HCT116 (cell line): ENCODE data around the gene MYADM. TPM values are rescaled to one million over a fixed set of nuclear protein-coding genes. Genes with fewer than 3 reads are reported as not detected.

Source experiments
- ATAC-seq: fragments of 200-7000 bp; cut with Tn5 transposase; 2 replicates; pipeline ENCODE4 v1.9.1; 2020; ENCODE audit warnings: mild to moderate bottlenecking, moderate library complexity
- BruUV-seq: library from RNA; stranded (reverse); fragments of 400-500 nt; replicated peaks from 2 replicates; lab custom pipeline; 2021; lab: Mats Ljungman, UMichigan
- CTCF ChIA-PET: fragments of 300-600 bp; sonication (Branson Sonifier 250); formaldehyde crosslinking; loops from one replicate; lab custom pipeline; 2021; ENCODE audit warnings: antibody characterized with exemption; lab: Charles Lee
- POLR2A ChIA-PET: fragments of 300-600, 350-600 bp; sonication (Branson Sonifier 250); formaldehyde crosslinking; loops from one replicate; lab custom pipeline; 2021; ENCODE audit warnings: antibody characterized with exemption; lab: Charles Lee
- RAD21 ChIA-PET, 2 experiments: fragments of 300-600 bp; sonication (Branson Sonifier 250); formaldehyde crosslinking; loops; one replicate each; lab custom pipeline; 2023; ENCODE audit warnings: low total read pairs in 2 of 2; ENCODE audit not compliant: uncharacterized antibody in 2 of 2, unreplicated experiment in 2 of 2, low non-redundant PET in 1 of 2; lab: Charles Lee
- DNase-seq: peaks from one replicate; pipeline ENCODE4 v3.0.0-alpha.2; 2010; ENCODE audit warnings: low read depth, low spot score
- H2AFZ ChIP-seq: fragments of 200-600 bp; shearing (Covaris generic), sonication (generic); 2 replicates; pipeline ENCODE4 v1.6.1; 2017; ENCODE audit warnings: low read depth, mixed run types, mixed read lengths, antibody characterized with exemption, low read length; ENCODE audit not compliant: poor library complexity, severe bottlenecking
- H3K27ac ChIP-seq: 2 replicates; pipeline ENCODE4 v1.5.1; 2012; ENCODE audit warnings: low read depth, low read length
- H3K27me3 ChIP-seq: fragments of 200-600 bp; sonication (generic); 2 replicates; pipeline ENCODE4 v1.6.1; 2016; ENCODE audit warnings: mixed run types, low read length, mixed read lengths; ENCODE audit not compliant: insufficient read depth
- H3K36me3 ChIP-seq, 2 experiments: fragments of 200-500 bp in 1 of 2; fragments of 200-600 bp in 1 of 2; sonication (Bioruptor generic) in 1 of 2; sonication (generic) in 1 of 2; 2 replicates each; pipeline versions ENCODE4 v1.5.1 to v1.6.1; 2014 to 2016; ENCODE audit warnings: low read length in 2 of 2, inconsistent platforms in 1 of 2, mixed read lengths in 1 of 2, mixed run types in 1 of 2; ENCODE audit not compliant: insufficient read depth in 2 of 2, control insufficient read depth in 1 of 2
- H3K4me1 ChIP-seq, 2 experiments: fragments of 200-600 bp in 1 of 2; sonication (generic) in 1 of 2; 2 replicates each; pipeline versions ENCODE4 v1.5.1 to v1.6.1; 2012 to 2017; ENCODE audit warnings: low read length in 2 of 2, inconsistent platforms in 1 of 2, mild to moderate bottlenecking in 1 of 2, mixed read lengths in 1 of 2, mixed run types in 1 of 2, moderate library complexity in 1 of 2; ENCODE audit not compliant: insufficient read depth in 2 of 2, control insufficient read depth in 1 of 2
- H3K4me2 ChIP-seq: fragments of 200-600 bp; sonication (generic); 2 replicates; pipeline ENCODE4 v1.6.1; 2017; ENCODE audit warnings: mixed run types, low read length, mixed read lengths
- H3K4me3 ChIP-seq, 2 experiments: fragments of 200-600 bp in 1 of 2; sonication (generic) in 1 of 2; replicated peaks in 1 of 2; 2 replicates each; pipeline ENCODE4 v1.5.1; 2011 to 2016; ENCODE audit warnings: low read length in 2 of 2, control low read depth in 1 of 2, low read depth in 1 of 2, mild to moderate bottlenecking in 1 of 2, mixed read lengths in 1 of 2, mixed run types in 1 of 2
- H3K79me2 ChIP-seq: fragments of 200-600 bp; sonication (generic); 2 replicates; pipeline ENCODE4 v1.6.1; 2017; ENCODE audit warnings: mild to moderate bottlenecking, mixed run types, low read length, moderate library complexity, mixed read lengths; ENCODE audit not compliant: insufficient read depth
- H3K9ac ChIP-seq: fragments of 200-600 bp; sonication (generic); 2 replicates; pipeline ENCODE4 v1.6.1; 2016; ENCODE audit warnings: low read length, mixed read lengths
- H3K9me2 ChIP-seq: fragments of 200-600 bp; sonication (generic), shearing (Covaris generic); 2 replicates; pipeline ENCODE4 v1.6.1; 2017; ENCODE audit warnings: mixed run types, mild to moderate bottlenecking, moderate library complexity; ENCODE audit not compliant: insufficient read depth
- H3K9me3 ChIP-seq, 2 experiments: fragments of 200-500 bp in 1 of 2; fragments of 200-600 bp in 1 of 2; sonication (Bioruptor generic) in 1 of 2; sonication (generic) in 1 of 2; 2 replicates each; pipeline ENCODE4 v1.6.1; 2014 to 2017; ENCODE audit warnings: low read length in 2 of 2, mixed read lengths in 2 of 2, inconsistent platforms in 1 of 2, low read depth in 1 of 2, mild to moderate bottlenecking in 1 of 2, mixed run types in 1 of 2, moderate library complexity in 1 of 2; ENCODE audit not compliant: control insufficient read depth in 1 of 2, insufficient read depth in 1 of 2
- H4K20me1 ChIP-seq: fragments of 200-600 bp; sonication (generic), shearing (Covaris generic); 2 replicates; pipeline ENCODE4 v1.6.1; 2017; ENCODE audit warnings: mixed run types, mild to moderate bottlenecking, moderate library complexity; ENCODE audit not compliant: insufficient read depth
- EZH2phosphoT487 ChIP-seq: fragments of 200-600 bp; IDR thresholded peaks from 2 replicates; pipeline ENCODE4 v1.6.1; 2018; ENCODE audit warnings: antibody characterized with exemption, borderline replicate concordance
- JUND ChIP-seq: IDR thresholded peaks from 2 replicates; pipeline ENCODE4 v1.6.1; 2012
- POLR2AphosphoS5 ChIP-seq: IDR thresholded peaks from 2 replicates; pipeline ENCODE4 v1.6.1; 2011; ENCODE audit warnings: mild to moderate bottlenecking, low read depth, low read length, moderate library complexity
- RAD21 ChIP-seq: IDR thresholded peaks from 2 replicates; pipeline ENCODE4 v1.6.1; 2012; ENCODE audit warnings: low read depth, mild to moderate bottlenecking
- YY1 ChIP-seq: IDR thresholded peaks from 2 replicates; pipeline ENCODE4 v1.6.1; 2011; ENCODE audit warnings: low read length, low read depth, moderate library complexity, mild to moderate bottlenecking; ENCODE audit not compliant: insufficient replicate concordance; ENCODE audit errors: extremely low read depth
- ZNF274 ChIP-seq: fragments of 200-500 bp; sonication (Bioruptor generic); IDR thresholded peaks from 2 replicates; pipeline ENCODE4 v1.6.1; 2014; ENCODE audit warnings: mild to moderate bottlenecking, low read depth, low read length, inconsistent platforms
- intact Hi-C: fragments of 100-400 bp; cut with micrococcal nuclease; formaldehyde crosslinking; loops from 2 replicates; pipeline ENCODE4 v1.10.0; 2022
- total RNA-seq: library from RNA; stranded (reverse); gene quantifications from one replicate; pipeline ENCODE4 v1.2.1, GENCODE V29; 2021; ENCODE audit not compliant: unreplicated experiment
- TF ChIP-seq, protein P1 (sequence below): IDR thresholded peaks from 2 replicates; pipeline ENCODE4 v1.6.1; 2012; ENCODE audit warnings: low read depth
- TF ChIP-seq, protein P2 (sequence below): IDR thresholded peaks from 2 replicates; pipeline ENCODE4 v1.6.1; 2012
- TF ChIP-seq, protein P3 (sequence below), 3 experiments: fragments of 200-600 bp in 1 of 3; sonication (generic) in 1 of 3; IDR thresholded peaks in 2 of 3; conservative IDR thresholded peaks in 1 of 3; 2 replicates each; pipeline ENCODE4 v1.5.1; 2012 to 2017; ENCODE audit warnings: low read depth in 2 of 3, low read length in 2 of 3, antibody characterized with exemption in 1 of 3, borderline replicate concordance in 1 of 3, control low read depth in 1 of 3, mild to moderate bottlenecking in 1 of 3, mixed read lengths in 1 of 3, mixed run types in 1 of 3, moderate library complexity in 1 of 3; ENCODE audit not compliant: insufficient read depth in 1 of 3

MYADM gene
- total RNA-seq, 1 experiment from 2014 or later: 79.6 TPM

DNA sequence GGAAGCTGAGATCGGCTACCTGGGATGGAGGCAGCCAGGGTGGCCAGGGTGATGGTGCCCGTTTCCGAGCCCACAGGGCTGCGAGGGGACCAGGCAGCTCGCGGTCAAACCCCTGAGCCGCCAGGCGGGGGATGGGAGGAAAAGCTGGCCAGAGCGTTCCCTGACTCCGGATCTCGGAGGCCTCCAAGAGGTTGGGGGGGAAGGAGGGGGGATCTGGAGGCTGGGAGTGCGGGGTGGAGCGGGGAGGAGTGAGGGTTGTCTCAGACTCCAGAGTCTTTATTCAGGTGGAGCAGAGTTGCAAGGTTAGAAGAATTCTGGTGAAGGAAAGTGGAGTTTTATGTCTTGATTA is 42.5 kb downstream of the MYADM start:
- ChIA-PET CTCF (no interaction called here), POLR2A (no interaction called here)
- intact Hi-C loops: no loop called here

DNA sequence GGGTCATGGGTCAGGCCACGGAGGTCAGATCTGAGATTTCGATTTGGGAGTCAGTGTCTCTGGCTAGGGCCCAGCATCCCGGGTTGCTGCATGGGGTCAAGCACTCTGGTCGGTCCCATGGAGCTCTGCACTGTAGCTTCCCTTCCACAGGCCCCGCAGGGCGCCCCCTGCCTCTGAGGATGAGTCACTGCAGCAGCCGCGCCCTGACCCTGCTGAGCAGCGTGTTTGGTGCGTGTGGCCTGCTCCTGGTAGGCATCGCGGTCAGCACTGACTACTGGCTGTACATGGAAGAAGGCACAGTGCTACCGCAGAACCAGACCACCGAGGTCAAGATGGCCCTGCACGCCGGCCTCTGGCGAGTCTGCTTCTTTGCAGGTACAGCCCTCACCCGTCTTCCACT is 45.0 kb downstream of the MYADM start:
- no peak overlapping the region for H3K4me2 ChIP-seq
- no peaks in the 10 kb centered on the region for H3K4me1 ChIP-seq
- H3K27ac ChIP-seq: no peak overlapping the region
- no TSS peak for BruUV-seq
- H2AFZ ChIP-seq: no peak overlapping the region
- DNase-seq (no peak), ATAC-seq (peak; percentile 80)
- H3K79me2 ChIP-seq: no peaks in the 10 kb centered on the region
- H4K20me1 ChIP-seq: no peaks in the 10 kb centered on the region
- H3K4me3 ChIP-seq: no peak overlapping the region
- POLR2A ChIA-PET: interaction anchor here (0.9 kb wide), 1 partner anchor 14 kb away, joined by 3 read pairs; no protein-coding TSS in a partner anchor
- intact Hi-C loops: no loop called here
- H3K9me3 ChIP-seq: no peaks in the 10 kb centered on the region
- no peaks in the 10 kb centered on the region for H3K9me2 ChIP-seq
- no peaks in the 10 kb centered on the region for H3K27me3 ChIP-seq
- RAD21 ChIA-PET: interaction anchor here (0.6 to 1.3 kb wide), 2 partner anchors 63 to 111 kb away, joined by 3 to 4 read pairs; no protein-coding TSS in a partner anchor
- CTCF ChIA-PET: interaction anchor here (0.6 to 1.7 kb wide), 9 partner anchors 14 to 117 kb away, joined by 3 to 6 read pairs (median 4); no protein-coding TSS in a partner anchor
- TF ChIP-seq, protein P1, sequence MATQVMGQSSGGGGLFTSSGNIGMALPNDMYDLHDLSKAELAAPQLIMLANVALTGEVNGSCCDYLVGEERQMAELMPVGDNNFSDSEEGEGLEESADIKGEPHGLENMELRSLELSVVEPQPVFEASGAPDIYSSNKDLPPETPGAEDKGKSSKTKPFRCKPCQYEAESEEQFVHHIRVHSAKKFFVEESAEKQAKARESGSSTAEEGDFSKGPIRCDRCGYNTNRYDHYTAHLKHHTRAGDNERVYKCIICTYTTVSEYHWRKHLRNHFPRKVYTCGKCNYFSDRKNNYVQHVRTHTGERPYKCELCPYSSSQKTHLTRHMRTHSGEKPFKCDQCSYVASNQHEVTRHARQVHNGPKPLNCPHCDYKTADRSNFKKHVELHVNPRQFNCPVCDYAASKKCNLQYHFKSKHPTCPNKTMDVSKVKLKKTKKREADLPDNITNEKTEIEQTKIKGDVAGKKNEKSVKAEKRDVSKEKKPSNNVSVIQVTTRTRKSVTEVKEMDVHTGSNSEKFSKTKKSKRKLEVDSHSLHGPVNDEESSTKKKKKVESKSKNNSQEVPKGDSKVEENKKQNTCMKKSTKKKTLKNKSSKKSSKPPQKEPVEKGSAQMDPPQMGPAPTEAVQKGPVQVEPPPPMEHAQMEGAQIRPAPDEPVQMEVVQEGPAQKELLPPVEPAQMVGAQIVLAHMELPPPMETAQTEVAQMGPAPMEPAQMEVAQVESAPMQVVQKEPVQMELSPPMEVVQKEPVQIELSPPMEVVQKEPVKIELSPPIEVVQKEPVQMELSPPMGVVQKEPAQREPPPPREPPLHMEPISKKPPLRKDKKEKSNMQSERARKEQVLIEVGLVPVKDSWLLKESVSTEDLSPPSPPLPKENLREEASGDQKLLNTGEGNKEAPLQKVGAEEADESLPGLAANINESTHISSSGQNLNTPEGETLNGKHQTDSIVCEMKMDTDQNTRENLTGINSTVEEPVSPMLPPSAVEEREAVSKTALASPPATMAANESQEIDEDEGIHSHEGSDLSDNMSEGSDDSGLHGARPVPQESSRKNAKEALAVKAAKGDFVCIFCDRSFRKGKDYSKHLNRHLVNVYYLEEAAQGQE: no peak
- TF ChIP-seq, protein P2, sequence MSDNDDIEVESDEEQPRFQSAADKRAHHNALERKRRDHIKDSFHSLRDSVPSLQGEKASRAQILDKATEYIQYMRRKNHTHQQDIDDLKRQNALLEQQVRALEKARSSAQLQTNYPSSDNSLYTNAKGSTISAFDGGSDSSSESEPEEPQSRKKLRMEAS: no peak
- TF ChIP-seq POLR2AphosphoS5 (no peak), RAD21 (peak; percentile 10; the same call in 1 of the 2 replicates)
- TF ChIP-seq, protein P3, sequence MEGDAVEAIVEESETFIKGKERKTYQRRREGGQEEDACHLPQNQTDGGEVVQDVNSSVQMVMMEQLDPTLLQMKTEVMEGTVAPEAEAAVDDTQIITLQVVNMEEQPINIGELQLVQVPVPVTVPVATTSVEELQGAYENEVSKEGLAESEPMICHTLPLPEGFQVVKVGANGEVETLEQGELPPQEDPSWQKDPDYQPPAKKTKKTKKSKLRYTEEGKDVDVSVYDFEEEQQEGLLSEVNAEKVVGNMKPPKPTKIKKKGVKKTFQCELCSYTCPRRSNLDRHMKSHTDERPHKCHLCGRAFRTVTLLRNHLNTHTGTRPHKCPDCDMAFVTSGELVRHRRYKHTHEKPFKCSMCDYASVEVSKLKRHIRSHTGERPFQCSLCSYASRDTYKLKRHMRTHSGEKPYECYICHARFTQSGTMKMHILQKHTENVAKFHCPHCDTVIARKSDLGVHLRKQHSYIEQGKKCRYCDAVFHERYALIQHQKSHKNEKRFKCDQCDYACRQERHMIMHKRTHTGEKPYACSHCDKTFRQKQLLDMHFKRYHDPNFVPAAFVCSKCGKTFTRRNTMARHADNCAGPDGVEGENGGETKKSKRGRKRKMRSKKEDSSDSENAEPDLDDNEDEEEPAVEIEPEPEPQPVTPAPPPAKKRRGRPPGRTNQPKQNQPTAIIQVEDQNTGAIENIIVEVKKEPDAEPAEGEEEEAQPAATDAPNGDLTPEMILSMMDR (IDR thresholded peaks at IDR 0.05 in 2 of 3, conservative IDR thresholded peaks at IDR 0.05 in 1 of 3; ENCODE audit: borderline replicate concordance in 1 of 3, insufficient read depth in 1 of 3, low read depth in 2 of 3, low read length in 2 of 3): peak; percentile 10 to 67 (median 62); a peak in 4 of 6 replicates
- TF ChIP-seq, all 23 proteins: peak for 2
- H3K36me3 ChIP-seq: no peaks in the 10 kb centered on the region
- no peak overlapping the region for H3K9ac ChIP-seq

More for the DNA sequence above, 42.5 kb downstream of the MYADM start:
- Histone ChIP-seq H2AFZ (no peak overlapping the region), H3K27ac (no peak overlapping the region), H3K4me1 (peaks cover 0 to 7% of the 10 kb centered on the region in 2 experiments; a peak in 1 of 4 replicates), H3K4me3 (no peak overlapping the region), H3K4me2 (no peak overlapping the region), H3K36me3 (no peaks in the 10 kb centered on the region), H3K9ac (no peak overlapping the region), H3K9me2 (no peaks in the 10 kb centered on the region), H3K79me2 (no peaks in the 10 kb centered on the region), H4K20me1 (no peaks in the 10 kb centered on the region), H3K27me3 (peaks cover 6% of the 10 kb centered on the region; the same call in 1 of the 2 replicates), H3K9me3 (no peaks in the 10 kb centered on the region)
- TF ChIP-seq EZH2phosphoT487: no peak
- TF ChIP-seq YY1: no peak
- no peak for TF ChIP-seq ZNF274
- TF ChIP-seq, protein P2: no peak
- TF ChIP-seq JUND: no peak
- no peak for TF ChIP-seq POLR2AphosphoS5
- no peak for ATAC-seq
- no TSS peak for BruUV-seq
- no peak for DNase-seq
- RAD21 ChIA-PET: no interaction called here
